Measurements from ENCODE around the gene ARL13B. TPM values are rescaled to one million over a fixed set of nuclear protein-coding genes. Genes with fewer than 3 reads are reported as not detected.

The ARL13B gene
- total and polyA plus RNA-seq, 2 of the 13 experiments (the other 11 are each of a cell fraction or from before 2014, with no cell fraction given) = 2.2 to 9.6 TPM

DNA sequence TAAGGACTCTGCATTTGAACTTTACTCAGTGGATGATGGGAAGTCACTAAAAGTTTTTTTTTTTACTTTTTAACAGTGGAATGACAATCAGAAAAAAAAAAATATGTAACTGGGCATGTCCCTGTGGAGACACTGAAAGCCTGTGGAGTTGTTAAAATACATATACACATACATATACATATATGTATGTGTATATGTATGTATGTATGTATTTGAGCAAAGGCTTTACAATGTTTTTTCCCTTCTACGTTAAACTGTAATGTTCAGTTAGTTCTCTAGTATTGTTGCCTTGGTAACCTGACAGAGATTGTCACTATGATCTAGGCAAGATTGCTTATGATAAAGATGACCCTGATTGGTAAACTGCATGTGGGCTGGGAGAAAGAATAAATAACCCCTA lies 113.2 kb downstream of the ARL13B start (continued):
- TF ChIP-seq, protein P1, sequence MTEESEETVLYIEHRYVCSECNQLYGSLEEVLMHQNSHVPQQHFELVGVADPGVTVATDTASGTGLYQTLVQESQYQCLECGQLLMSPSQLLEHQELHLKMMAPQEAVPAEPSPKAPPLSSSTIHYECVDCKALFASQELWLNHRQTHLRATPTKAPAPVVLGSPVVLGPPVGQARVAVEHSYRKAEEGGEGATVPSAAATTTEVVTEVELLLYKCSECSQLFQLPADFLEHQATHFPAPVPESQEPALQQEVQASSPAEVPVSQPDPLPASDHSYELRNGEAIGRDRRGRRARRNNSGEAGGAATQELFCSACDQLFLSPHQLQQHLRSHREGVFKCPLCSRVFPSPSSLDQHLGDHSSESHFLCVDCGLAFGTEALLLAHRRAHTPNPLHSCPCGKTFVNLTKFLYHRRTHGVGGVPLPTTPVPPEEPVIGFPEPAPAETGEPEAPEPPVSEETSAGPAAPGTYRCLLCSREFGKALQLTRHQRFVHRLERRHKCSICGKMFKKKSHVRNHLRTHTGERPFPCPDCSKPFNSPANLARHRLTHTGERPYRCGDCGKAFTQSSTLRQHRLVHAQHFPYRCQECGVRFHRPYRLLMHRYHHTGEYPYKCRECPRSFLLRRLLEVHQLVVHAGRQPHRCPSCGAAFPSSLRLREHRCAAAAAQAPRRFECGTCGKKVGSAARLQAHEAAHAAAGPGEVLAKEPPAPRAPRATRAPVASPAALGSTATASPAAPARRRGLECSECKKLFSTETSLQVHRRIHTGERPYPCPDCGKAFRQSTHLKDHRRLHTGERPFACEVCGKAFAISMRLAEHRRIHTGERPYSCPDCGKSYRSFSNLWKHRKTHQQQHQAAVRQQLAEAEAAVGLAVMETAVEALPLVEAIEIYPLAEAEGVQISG (CRISPR knock-in tag; IDR thresholded peaks at IDR 0.05) = no peak
- no peak for TF ChIP-seq BRCA1 (CRISPR knock-in tag; IDR thresholded peaks at IDR 0.05)

DNA sequence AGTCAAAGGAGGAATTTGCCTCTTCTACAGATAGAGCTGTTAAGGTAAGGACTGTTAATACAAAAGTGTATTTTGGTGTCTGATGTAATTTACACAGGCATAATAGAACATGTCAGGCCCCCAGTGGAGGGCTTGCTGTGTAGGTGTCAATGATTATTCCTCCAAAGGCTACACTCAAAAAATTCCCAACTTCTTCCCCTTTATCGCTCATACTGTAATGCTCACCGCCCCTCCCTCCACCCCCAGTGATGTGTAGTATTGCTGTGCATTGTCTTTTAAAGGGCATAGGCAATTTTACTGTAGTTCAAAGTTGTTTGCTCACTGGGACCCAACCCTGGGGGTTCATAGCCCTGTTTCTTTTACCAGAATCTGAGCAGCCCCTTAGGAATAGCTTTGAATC lies 115.2 kb downstream of the ARL13B start:
- peaks cover 0 to 14% of the 10 kb centered on the region in 2 experiments; a peak in 3 of 5 replicates for H3K36me3 ChIP-seq (replicated peaks in 1 of 2; ENCODE audit: control insufficient read depth in 1 of 2, insufficient read depth in 2 of 2, low read length in 2 of 2)
- no peak overlapping the region for H3K4me3 ChIP-seq (replicated peaks in 1 of 3; ENCODE audit: insufficient read depth in 1 of 3, low read depth in 2 of 3, low read length in 3 of 3)
- no peaks in the 10 kb centered on the region for H4K20me1 ChIP-seq (ENCODE audit: insufficient read depth, low read length)
- ChIA-PET CTCF (ENCODE audit: low intra/inter-chr PET ratio, low total read pairs) (no interaction called here), POLR2A (no interaction called here)
- in situ Hi-C loops (cut with HindIII; ENCODE audit: extremely low pct_ligation_motif_present, low pct_unique_long_range_greater_than_20kb) = no loop called here
- H3K4me1 ChIP-seq (ENCODE audit: insufficient read depth, low read length) = no peaks in the 10 kb centered on the region
- no peak overlapping the region for H3K27ac ChIP-seq (ENCODE audit: extremely low read length, insufficient read depth, low read length)
- no peak overlapping the region for H3K4me2 ChIP-seq (ENCODE audit: low read depth, low read length)
- DNase-seq (ENCODE audit: low spot score) (no peak), ATAC-seq (no peak), FAIRE-seq (no peak)
- no peaks in the 10 kb centered on the region for H3K9me3 ChIP-seq (ENCODE audit: low read length)
- TF ChIP-seq ZNF296 (CRISPR knock-in tag; conservative IDR thresholded peaks at IDR 0.05) (no peak), ONECUT2 (CRISPR knock-in tag; IDR thresholded peaks at IDR 0.05) (no peak), ARID2 (CRISPR knock-in tag; IDR thresholded peaks at IDR 0.05; ENCODE audit: borderline replicate concordance) (no peak), ZNF878 (CRISPR knock-in tag; IDR thresholded peaks at IDR 0.05) (no peak), ZNF335 (CRISPR knock-in tag; IDR thresholded peaks at IDR 0.05) (no peak), DPF2 (CRISPR knock-in tag; IDR thresholded peaks at IDR 0.05; ENCODE audit: borderline replicate concordance, low read depth) (no peak), ZNF432 (CRISPR knock-in tag; IDR thresholded peaks at IDR 0.05; ENCODE audit: borderline replicate concordance) (no peak), FOXP1 (IDR thresholded peaks at IDR 0.05) (no peak), FOXP1 (CRISPR knock-in tag; IDR thresholded peaks at IDR 0.05) (no peak), ZNF773 (CRISPR knock-in tag; IDR thresholded peaks at IDR 0.05; ENCODE audit: borderline replicate concordance) (no peak), ZNF20 (CRISPR knock-in tag; IDR thresholded peaks at IDR 0.05) (no peak), HNF4A (CRISPR knock-in tag; IDR thresholded peaks at IDR 0.05) (no peak), ZNF264 (CRISPR knock-in tag; IDR thresholded peaks at IDR 0.05) (no peak), NFKB2 (CRISPR knock-in tag; IDR thresholded peaks at IDR 0.05; ENCODE audit: borderline replicate concordance) (no peak), XBP1 (CRISPR knock-in tag; IDR thresholded peaks at IDR 0.05) (no peak)
- TF ChIP-seq, protein P2, sequence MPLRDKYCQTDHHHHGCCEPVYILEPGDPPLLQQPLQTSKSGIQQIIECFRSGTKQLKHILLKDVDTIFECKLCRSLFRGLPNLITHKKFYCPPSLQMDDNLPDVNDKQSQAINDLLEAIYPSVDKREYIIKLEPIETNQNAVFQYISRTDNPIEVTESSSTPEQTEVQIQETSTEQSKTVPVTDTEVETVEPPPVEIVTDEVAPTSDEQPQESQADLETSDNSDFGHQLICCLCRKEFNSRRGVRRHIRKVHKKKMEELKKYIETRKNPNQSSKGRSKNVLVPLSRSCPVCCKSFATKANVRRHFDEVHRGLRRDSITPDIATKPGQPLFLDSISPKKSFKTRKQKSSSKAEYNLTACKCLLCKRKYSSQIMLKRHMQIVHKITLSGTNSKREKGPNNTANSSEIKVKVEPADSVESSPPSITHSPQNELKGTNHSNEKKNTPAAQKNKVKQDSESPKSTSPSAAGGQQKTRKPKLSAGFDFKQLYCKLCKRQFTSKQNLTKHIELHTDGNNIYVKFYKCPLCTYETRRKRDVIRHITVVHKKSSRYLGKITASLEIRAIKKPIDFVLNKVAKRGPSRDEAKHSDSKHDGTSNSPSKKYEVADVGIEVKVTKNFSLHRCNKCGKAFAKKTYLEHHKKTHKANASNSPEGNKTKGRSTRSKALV (CRISPR knock-in tag; IDR thresholded peaks at IDR 0.05) = no peak
- H3K27me3 ChIP-seq (ENCODE audit: control insufficient read depth in 1 of 2, insufficient read depth in 2 of 2, low read length in 2 of 2) = no peaks in the 10 kb centered on the region
- intact Hi-C loops (cut with micrococcal nuclease; ENCODE audit: unreplicated experiment) = no loop called here
- no peak overlapping the region for H3K9ac ChIP-seq (ENCODE audit: insufficient read depth, low read depth, low read length)
- WGBS (ENCODE audit: low lambda C conversion rate) = 97% methylated on average over 2 of the region's 2 CpGs
- H2AFZ ChIP-seq (ENCODE audit: low read length) = no peak overlapping the region
- BruUV-seq (replicated peaks) = no TSS peak
- H3K79me2 ChIP-seq (ENCODE audit: insufficient read depth, low read length) = no peaks in the 10 kb centered on the region
